ENCODE results near the gene ADORA1.

DNA sequence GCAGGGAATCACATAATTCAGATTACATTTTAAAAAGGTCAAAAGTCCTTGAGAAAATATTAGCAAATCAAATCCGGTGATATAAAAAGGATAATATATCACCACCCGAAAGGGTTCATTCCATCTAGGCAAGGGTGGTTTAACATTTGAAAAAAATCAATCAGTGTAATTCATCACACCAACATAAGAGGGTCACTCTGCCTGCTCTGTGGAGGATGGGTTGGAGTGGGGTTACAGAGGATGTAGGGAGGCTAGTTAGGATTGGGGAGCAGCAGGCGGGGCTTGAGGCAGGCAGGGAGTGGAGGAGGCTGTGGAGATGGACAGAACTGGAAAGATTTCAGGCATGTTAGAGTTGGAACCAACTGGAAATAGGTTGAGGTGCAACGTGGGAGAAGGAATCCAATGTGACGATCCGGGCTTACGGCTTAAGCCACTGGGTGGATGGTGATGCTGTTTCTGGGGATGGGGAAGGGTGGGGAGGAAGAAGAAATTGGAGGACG lies 12.5 kb downstream of the ADORA1 start:
- TF ChIP-seq, protein P1, sequence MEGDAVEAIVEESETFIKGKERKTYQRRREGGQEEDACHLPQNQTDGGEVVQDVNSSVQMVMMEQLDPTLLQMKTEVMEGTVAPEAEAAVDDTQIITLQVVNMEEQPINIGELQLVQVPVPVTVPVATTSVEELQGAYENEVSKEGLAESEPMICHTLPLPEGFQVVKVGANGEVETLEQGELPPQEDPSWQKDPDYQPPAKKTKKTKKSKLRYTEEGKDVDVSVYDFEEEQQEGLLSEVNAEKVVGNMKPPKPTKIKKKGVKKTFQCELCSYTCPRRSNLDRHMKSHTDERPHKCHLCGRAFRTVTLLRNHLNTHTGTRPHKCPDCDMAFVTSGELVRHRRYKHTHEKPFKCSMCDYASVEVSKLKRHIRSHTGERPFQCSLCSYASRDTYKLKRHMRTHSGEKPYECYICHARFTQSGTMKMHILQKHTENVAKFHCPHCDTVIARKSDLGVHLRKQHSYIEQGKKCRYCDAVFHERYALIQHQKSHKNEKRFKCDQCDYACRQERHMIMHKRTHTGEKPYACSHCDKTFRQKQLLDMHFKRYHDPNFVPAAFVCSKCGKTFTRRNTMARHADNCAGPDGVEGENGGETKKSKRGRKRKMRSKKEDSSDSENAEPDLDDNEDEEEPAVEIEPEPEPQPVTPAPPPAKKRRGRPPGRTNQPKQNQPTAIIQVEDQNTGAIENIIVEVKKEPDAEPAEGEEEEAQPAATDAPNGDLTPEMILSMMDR (IDR thresholded peaks at IDR 0.05; ENCODE audit: low read length) = no peak
- TF ChIP-seq EZH2 (IDR thresholded peaks at IDR 0.05; ENCODE audit: borderline replicate concordance, low read length) = no peak

Measured in OCI-LY1 (cell line).